Sigmoid colon (tissue), 7 donors: ENCODE data around the gene ATXN7. TPM values are rescaled to one million over a fixed set of nuclear protein-coding genes. Genes with fewer than 3 reads are reported as not detected.

Experiments
- DNase-seq: peaks from one replicate; pipeline ENCODE4 v3.0.0-alpha.2; 2019
- H3K27ac ChIP-seq, 4 donors: fragments of 200-600 bp; sonication (generic); one replicate each; pipeline ENCODE4 v1.5.1; 2016 to 2019; ENCODE audit warnings: mild to moderate bottlenecking in 1 of 4
- H3K27me3 ChIP-seq, 3 donors: fragments of 200-600 bp; sonication (generic); one replicate each; pipeline ENCODE4 v1.5.1; 2019; ENCODE audit warnings: mild to moderate bottlenecking in 1 of 3
- H3K36me3 ChIP-seq, 4 donors: fragments of 200-600 bp; sonication (generic); one replicate each; pipeline ENCODE4 v1.5.1; 2016 to 2019
- H3K4me1 ChIP-seq, 4 donors: fragments of 200-600 bp; sonication (generic); one replicate each; pipeline ENCODE4 v1.5.1; 2017 to 2019
- H3K4me3 ChIP-seq, 4 donors: fragments of 200-600 bp; sonication (generic); one replicate each; pipeline ENCODE4 v1.5.1; 2017 to 2019; ENCODE audit warnings: mild to moderate bottlenecking in 2 of 4, moderate library complexity in 1 of 4
- H3K9me3 ChIP-seq, 4 donors: fragments of 200-600 bp in 3 of 4; sonication (generic) in 3 of 4; one replicate each; pipeline versions ENCODE4 v1.5.1 to v1.6.1; 2013 to 2019
- CTCF ChIP-seq, 4 experiments: fragments of 450-650 bp in 3 of 4; fragments of 200-600 bp in 1 of 4; IDR thresholded peaks; one replicate each; pipeline ENCODE4 v1.5.1; 2016 to 2019; ENCODE audit warnings: antibody characterized with exemption in 4 of 4, mild to moderate bottlenecking in 3 of 4, moderate library complexity in 2 of 4
- EP300 ChIP-seq, 4 donors: sonication (generic); formaldehyde crosslinking; IDR thresholded peaks; one replicate each; pipeline ENCODE4 v1.6.1; 2017; ENCODE audit warnings: antibody characterized with exemption in 4 of 4
- POLR2A ChIP-seq, 2 donors: fragments of 450-650 bp; IDR thresholded peaks; one replicate each; pipeline ENCODE4 v1.6.1; 2016; ENCODE audit warnings: antibody characterized with exemption in 2 of 2, mild to moderate bottlenecking in 2 of 2, moderate library complexity in 2 of 2
- POLR2AphosphoS5 ChIP-seq, 4 donors: sonication (generic); formaldehyde crosslinking; IDR thresholded peaks; one replicate each; pipeline ENCODE4 v1.6.1; 2017; ENCODE audit warnings: antibody characterized with exemption in 4 of 4
- WGBS, 2 donors: extraction: QIAGEN DNeasy Blood & Tissue Kit; methylation state at CpG; one replicate each; pipeline ENCODE4 v1.1.7; 2013; 5-methylcytosine and 5-hydroxymethylcytosine counted together
- intact Hi-C: fragments of 100-400 bp; cut with DNase I; formaldehyde crosslinking; loops from one replicate; pipeline ENCODE4 v1.15.1; 2023
- polyA plus RNA-seq, 3 donors: library from polyadenylated mRNA; stranded (reverse); fragments of 200-250 nt; gene quantifications; one replicate each; pipeline ENCODE4 v1.2.3, GENCODE V29; 2013
- total RNA-seq, 4 donors: library from RNA; depleted of rRNA; stranded (reverse); fragments of >200 nt; gene quantifications; one replicate each; pipeline ENCODE4 v1.1.0, GENCODE V29; 2016
- donor health status: healthy with polysubstance abuse.
- donor health status: Bipolar disorder and iron deficiency.
- donor health status: healthy.

Gene ATXN7
- total and polyA plus RNA-seq, 7 donors, result 2.1 to 32.7 (median 17.8) TPM

DNA sequence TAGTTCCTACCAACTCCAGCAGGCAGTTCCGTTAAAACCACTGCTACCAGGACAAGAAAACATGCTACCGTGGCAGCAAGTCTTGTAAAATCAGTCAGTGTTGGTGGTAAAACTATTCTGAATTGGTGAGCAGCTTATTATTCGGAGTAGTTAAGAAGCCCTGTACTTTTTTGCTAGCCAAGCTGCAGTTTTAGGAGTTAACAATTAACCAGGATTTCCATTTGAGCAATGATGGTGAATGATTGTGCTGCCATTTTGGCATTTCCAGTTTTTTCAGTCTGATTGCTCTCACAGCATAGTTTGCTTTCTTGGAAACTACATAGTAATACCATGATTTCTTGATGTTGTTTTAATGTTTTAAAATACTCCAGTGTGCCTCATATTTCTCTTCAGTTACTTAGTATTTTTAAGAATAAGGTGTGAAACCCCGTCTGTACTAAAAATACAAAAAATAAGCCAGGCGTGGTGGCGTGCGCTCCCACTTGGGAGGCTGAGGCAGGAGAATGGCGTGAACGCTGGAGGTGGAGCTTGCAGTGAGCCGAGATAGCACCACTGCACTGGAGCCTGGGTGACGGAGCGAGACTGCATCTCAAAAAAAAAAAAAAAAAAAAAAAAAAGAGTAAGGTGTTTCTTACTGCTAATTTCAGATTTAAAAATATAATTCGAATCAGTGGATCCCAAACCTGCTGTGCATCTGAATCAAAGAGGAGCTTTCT lies 92.3 kb downstream of the ATXN7 start:
- Histone ChIP-seq H3K27me3 (no peaks in the 10 kb centered on the region), H3K9me3 (no peaks in the 10 kb centered on the region), H3K4me1 (peaks cover 0 to 56% (median 36%) of the 10 kb centered on the region in 4 donors), H3K27ac (peak overlapping the region in 1 of 4 donors; percentile 21), H3K4me3 (no peak overlapping the region), H3K36me3 (peaks cover 0 to 7% (median 0%) of the 10 kb centered on the region in 4 donors)
- TF ChIP-seq POLR2AphosphoS5 (IDR thresholded peaks at IDR 0.05) (no peak), CTCF (IDR thresholded peaks at IDR 0.05) (no peak), POLR2A (IDR thresholded peaks at IDR 0.05) (no peak)
- 78 to 90% methylated on average over 13 of the region's 13 CpGs for WGBS, 2 donors
- intact Hi-C loops, result no loop called here
- DNase-seq, result no peak

- no peak for TF ChIP-seq EP300 (IDR thresholded peaks at IDR 0.05)
- TF ChIP-seq CTCF (IDR thresholded peaks at IDR 0.05), result no peak
- no peak for TF ChIP-seq POLR2A (IDR thresholded peaks at IDR 0.05)
- no peak for TF ChIP-seq POLR2AphosphoS5 (IDR thresholded peaks at IDR 0.05)
- intact Hi-C loops, result no loop called here
- Histone ChIP-seq H3K9me3 (no peaks in the 10 kb centered on the region), H3K4me1 (peaks cover 0 to 58% (median 31%) of the 10 kb centered on the region in 4 donors), H3K27me3 (no peaks in the 10 kb centered on the region), H3K27ac (peak overlapping the region; percentile 18 to 82 (median 72)), H3K36me3 (peaks cover 0 to under 1% (median 0%) of the 10 kb centered on the region in 4 donors), H3K4me3 (no peak overlapping the region)
- 77 to 83% methylated on average over 3 of the region's 3 CpGs for WGBS, 2 donors
- DNase-seq, result no peak
These were observed 95.5 kb downstream of the ATXN7 start for GRCh38 chr3:63959146-63959545.

DNA sequence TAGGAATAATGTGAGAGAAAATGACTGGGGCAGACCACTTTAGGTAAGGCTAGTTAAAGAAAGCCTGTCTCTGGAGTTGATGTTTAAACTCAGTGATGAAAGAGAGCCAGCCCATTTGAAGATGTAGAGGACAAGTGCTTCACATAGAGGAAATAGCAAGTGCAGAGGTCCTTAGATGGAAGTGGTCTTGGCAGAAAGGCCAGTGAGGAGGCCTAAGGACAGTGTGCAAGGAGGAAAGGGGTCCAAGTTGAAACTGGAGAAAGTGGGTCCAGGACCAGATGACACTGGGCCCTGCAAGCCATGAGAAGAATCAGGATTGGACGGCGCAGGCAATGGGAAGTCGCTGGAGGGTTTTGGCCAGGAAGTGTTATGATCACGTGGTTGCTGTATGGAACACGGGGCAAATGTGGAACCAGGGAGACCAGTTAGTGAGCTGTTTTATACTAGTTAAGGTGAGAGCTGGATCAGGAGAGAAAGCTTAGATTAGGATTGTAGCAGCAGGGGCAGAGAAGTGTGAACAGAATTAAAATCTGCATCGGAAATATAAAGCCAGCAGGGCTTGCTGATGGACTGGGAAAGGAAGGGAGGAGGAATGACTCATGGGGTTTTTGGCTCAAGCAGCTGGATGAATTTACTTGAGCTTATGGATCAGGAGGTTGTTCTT lies 96.5 kb downstream of the ATXN7 start:
- Histone ChIP-seq H3K27me3 (no peaks in the 10 kb centered on the region), H3K4me3 (peak overlapping the region; percentile 4 to 38 (median 24)), H3K27ac (peak overlapping the region; percentile 70 to 82 (median 74)), H3K9me3 (no peaks in the 10 kb centered on the region), H3K4me1 (peaks cover 0 to 69% (median 41%) of the 10 kb centered on the region in 4 donors), H3K36me3 (no peaks in the 10 kb centered on the region)
- 37 to 47% methylated on average over 6 of the region's 6 CpGs for WGBS, 2 donors
- intact Hi-C loops, result loop anchor here (2.0 kb wide), 2 partner anchors 33 to 47 kb away; partner anchors contain the start of gene SCAANT1
- TF ChIP-seq EP300 (IDR thresholded peaks at IDR 0.05), result no peak
- no peak for TF ChIP-seq CTCF (IDR thresholded peaks at IDR 0.05)
- TF ChIP-seq POLR2A (IDR thresholded peaks at IDR 0.05), result no peak
- peak in 2 of 4 donors; percentile 17 to 44 for TF ChIP-seq POLR2AphosphoS5 (IDR thresholded peaks at IDR 0.05)
- no peak for DNase-seq

- Histone ChIP-seq H3K4me3 (no peak overlapping the region), H3K9me3 (no peaks in the 10 kb centered on the region), H3K4me1 (peaks cover 0 to 78% (median 50%) of the 10 kb centered on the region in 4 donors), H3K27ac (peak overlapping the region in 2 of 4 donors; percentile 75 to 82), H3K36me3 (no peaks in the 10 kb centered on the region), H3K27me3 (no peaks in the 10 kb centered on the region)
- no peak for DNase-seq
- 5 to 13% methylated on average over 2 of the region's 2 CpGs for WGBS, 2 donors
- intact Hi-C loops, result loop anchor here (2.0 kb wide), 2 partner anchors 31 to 49 kb away; partner anchors contain the start of gene SCAANT1
- TF ChIP-seq CTCF (IDR thresholded peaks at IDR 0.05), result peak; percentile 49 to 73 (median 68)
- no peak for TF ChIP-seq POLR2A (IDR thresholded peaks at IDR 0.05)
These were observed 98.2 kb downstream of the ATXN7 start for GRCh38 chr3:63961891-63962290.
